Measurements from ENCODE around the gene KLK7.
"Not testable (repeated sequence)": the region's sequence is repeated elsewhere in the genome, so short reads cannot be mapped to it uniquely, and the experiment has no call there.

The KLK7 gene

DNA sequence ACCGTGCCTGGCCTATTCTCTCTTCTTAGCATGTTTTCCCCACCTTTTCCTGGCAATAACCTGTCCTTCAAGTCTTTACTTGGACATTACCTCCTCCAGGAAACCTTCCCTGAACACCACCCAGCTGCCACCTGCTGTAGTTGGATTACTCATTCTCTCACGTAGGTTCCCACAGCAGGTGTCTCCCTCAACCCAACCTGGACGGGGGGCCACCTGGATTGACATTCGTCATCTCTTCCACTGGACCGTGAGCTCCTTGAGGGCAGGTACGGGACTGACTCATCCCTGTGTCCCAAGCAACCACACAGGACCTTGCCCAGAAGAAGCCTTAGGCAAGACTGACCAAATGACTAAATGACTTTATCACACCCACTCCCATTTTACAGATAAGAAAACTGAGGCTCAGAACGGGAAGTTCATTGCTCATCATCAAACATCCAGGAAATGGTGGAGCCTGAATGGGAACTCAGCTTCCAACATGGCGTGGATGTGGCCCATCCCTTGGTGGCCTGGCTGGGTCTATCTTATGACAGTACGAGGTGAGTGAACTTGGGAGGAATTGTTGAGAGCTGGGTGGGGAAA, 10.8 kb downstream of the KLK7 start:
- TF ChIP-seq CTCF (IDR thresholded peaks at IDR 0.05; ENCODE audit: insufficient read depth, low read depth, low read length, missing control alignments): no peak
- DNase-seq (ENCODE audit: low read depth): peak; percentile 10
- H3K4me3 ChIP-seq (ENCODE audit: low read length): no peak overlapping the region

- H3K4me3 ChIP-seq (ENCODE audit: low read length); DNase-seq (ENCODE audit: low read depth): not testable (repeated sequence)
Measured at GRCh38 chr19:50969810-50970209, 13.9 kb downstream of the KLK7 start.

GRCh38 chr19:50969413-50969760, 14.3 kb downstream of the KLK7 start, which contains the start of gene KLK6:
Gene KLK6 (minus strand): TSS chr19:50969591. CDS start chr19:50968104, 1,487 bp downstream.
- TF ChIP-seq CTCF (IDR thresholded peaks at IDR 0.05; ENCODE audit: insufficient read depth, low read depth, low read length, missing control alignments): no peak
- no peak within 1 kb of the TSS for H3K4me3 ChIP-seq (ENCODE audit: low read length)
- DNase-seq (ENCODE audit: low read depth): peak; percentile 25

GRCh38 chr19:50968716-50969412, 14.9 kb downstream of the KLK7 start:
- H3K4me3 ChIP-seq (ENCODE audit: low read length): no peak overlapping the region
- no peak for DNase-seq (ENCODE audit: low read depth)
- no peak for TF ChIP-seq CTCF (IDR thresholded peaks at IDR 0.05; ENCODE audit: insufficient read depth, low read depth, low read length, missing control alignments)

GRCh38 chr19:50967929-50968715, 15.6 kb downstream of the KLK7 start:
- no peak for TF ChIP-seq CTCF (IDR thresholded peaks at IDR 0.05; ENCODE audit: insufficient read depth, low read depth, low read length, missing control alignments)
- DNase-seq (ENCODE audit: low read depth): no peak
- H3K4me3 ChIP-seq (ENCODE audit: low read length): no peak overlapping the region

- no peak overlapping the region for H3K4me3 ChIP-seq (ENCODE audit: low read length)
- DNase-seq (ENCODE audit: low read depth): no peak
- no peak for TF ChIP-seq CTCF (IDR thresholded peaks at IDR 0.05; ENCODE audit: insufficient read depth, low read depth, low read length, missing control alignments)
Measured at GRCh38 chr19:50964266-50964665, 19.5 kb downstream of the KLK7 start.

DNA sequence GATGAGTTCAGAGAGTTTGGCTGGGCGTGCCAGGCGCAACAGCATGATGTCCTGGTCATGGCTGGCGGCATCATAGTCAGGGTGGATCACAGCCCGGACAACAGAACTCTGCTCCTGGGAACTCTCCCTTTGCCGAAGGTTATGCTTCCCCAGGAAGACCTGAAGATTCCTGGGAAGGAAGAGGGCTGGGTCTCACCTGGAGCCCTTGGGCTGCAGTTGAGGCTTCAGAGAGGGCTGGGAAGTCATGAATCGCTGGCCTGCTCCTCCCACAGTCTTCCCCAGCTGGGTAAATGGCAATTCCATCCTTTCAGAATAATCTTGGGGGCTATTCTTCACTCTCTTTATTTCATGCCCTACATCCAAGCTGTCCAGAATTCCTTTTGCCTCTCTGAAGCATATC, 20.3 kb downstream of the KLK7 start:
- TF ChIP-seq CTCF (IDR thresholded peaks at IDR 0.05; ENCODE audit: insufficient read depth, low read depth, low read length, missing control alignments): no peak
- DNase-seq (ENCODE audit: low read depth): no peak
- H3K4me3 ChIP-seq (ENCODE audit: low read length): no peak overlapping the region
